Ishikawa (cell line): Measurements from ENCODE around the gene TENM3.

Experiments
- EP300 ChIP-seq: IDR thresholded peaks from 2 replicates; pipeline ENCODE4 v1.6.1; 2012; ENCODE audit warnings: borderline replicate concordance
- NFIC ChIP-seq: IDR thresholded peaks from 2 replicates; pipeline ENCODE4 v1.6.1; 2012
- RAD21 ChIP-seq: IDR thresholded peaks from 2 replicates; pipeline ENCODE4 v1.6.1; 2012; ENCODE audit warnings: low read depth
- TAF1 ChIP-seq: IDR thresholded peaks from 2 replicates; pipeline ENCODE4 v1.6.1; 2012; ENCODE audit warnings: low read depth, mild to moderate bottlenecking
- YY1 ChIP-seq: IDR thresholded peaks from 2 replicates; pipeline ENCODE4 v1.6.1; 2012; ENCODE audit warnings: low read depth
- TF ChIP-seq, protein P1 (sequence below): IDR thresholded peaks from 2 replicates; pipeline ENCODE4 v1.6.1; 2012
- TF ChIP-seq, protein P2 (sequence below): IDR thresholded peaks from 2 replicates; pipeline ENCODE4 v1.6.1; 2012; ENCODE audit warnings: low read depth, mild to moderate bottlenecking

DNA sequence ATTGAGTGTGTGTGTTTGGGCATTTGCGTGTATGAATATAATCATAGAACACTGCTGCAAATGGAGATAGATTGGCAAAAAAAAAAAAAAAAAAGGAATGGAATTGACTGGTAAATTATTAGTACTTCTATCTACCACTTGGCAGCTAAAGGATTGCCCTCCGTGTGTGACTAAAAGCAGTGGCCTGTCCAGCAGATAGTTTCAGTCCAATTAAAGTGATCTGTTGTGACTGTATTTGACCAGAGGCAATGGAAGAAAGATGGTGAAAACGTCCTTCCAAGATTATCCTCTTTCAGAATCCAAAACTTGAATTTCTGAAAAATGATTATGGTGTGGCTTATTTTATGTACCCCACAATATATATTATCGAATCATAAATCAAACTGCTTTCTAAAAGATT lies 19.5 kb upstream of the TENM3 start:
- no peak for TF ChIP-seq NFIC
- TF ChIP-seq, protein P1, sequence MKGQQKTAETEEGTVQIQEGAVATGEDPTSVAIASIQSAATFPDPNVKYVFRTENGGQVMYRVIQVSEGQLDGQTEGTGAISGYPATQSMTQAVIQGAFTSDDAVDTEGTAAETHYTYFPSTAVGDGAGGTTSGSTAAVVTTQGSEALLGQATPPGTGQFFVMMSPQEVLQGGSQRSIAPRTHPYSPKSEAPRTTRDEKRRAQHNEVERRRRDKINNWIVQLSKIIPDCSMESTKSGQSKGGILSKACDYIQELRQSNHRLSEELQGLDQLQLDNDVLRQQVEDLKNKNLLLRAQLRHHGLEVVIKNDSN, result no peak
- TF ChIP-seq TAF1, result no peak
- TF ChIP-seq, protein P2, sequence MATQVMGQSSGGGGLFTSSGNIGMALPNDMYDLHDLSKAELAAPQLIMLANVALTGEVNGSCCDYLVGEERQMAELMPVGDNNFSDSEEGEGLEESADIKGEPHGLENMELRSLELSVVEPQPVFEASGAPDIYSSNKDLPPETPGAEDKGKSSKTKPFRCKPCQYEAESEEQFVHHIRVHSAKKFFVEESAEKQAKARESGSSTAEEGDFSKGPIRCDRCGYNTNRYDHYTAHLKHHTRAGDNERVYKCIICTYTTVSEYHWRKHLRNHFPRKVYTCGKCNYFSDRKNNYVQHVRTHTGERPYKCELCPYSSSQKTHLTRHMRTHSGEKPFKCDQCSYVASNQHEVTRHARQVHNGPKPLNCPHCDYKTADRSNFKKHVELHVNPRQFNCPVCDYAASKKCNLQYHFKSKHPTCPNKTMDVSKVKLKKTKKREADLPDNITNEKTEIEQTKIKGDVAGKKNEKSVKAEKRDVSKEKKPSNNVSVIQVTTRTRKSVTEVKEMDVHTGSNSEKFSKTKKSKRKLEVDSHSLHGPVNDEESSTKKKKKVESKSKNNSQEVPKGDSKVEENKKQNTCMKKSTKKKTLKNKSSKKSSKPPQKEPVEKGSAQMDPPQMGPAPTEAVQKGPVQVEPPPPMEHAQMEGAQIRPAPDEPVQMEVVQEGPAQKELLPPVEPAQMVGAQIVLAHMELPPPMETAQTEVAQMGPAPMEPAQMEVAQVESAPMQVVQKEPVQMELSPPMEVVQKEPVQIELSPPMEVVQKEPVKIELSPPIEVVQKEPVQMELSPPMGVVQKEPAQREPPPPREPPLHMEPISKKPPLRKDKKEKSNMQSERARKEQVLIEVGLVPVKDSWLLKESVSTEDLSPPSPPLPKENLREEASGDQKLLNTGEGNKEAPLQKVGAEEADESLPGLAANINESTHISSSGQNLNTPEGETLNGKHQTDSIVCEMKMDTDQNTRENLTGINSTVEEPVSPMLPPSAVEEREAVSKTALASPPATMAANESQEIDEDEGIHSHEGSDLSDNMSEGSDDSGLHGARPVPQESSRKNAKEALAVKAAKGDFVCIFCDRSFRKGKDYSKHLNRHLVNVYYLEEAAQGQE, result no peak
- no peak for TF ChIP-seq RAD21
- no peak for TF ChIP-seq EP300
- TF ChIP-seq YY1, result no peak
